Heart right ventricle (tissue), 16 donors: ENCODE results near the gene ZG16B. TPM values are rescaled to one million over a fixed set of nuclear protein-coding genes. Genes with fewer than 3 reads are reported as not detected.

ENCODE experiments used
- ATAC-seq, 8 donors: fragments of 200-7000 bp; cut with Tn5 transposase; one replicate each; pipeline ENCODE4 v1.9.1; 2020; ENCODE audit warnings: mild to moderate bottlenecking in 8 of 8, moderate library complexity in 8 of 8, moderate number of reproducible peaks in 1 of 8
- DNase-seq, 2 donors: peaks; one replicate each; pipeline ENCODE4 v3.0.0-alpha.2; 2020
- H3K27ac ChIP-seq, 10 donors: fragments of 200-600 bp; sonication (generic) in 2 of 10; one replicate each; pipeline versions ENCODE4 v1.5.0 to v1.8.0; 2020 to 2022; ENCODE audit warnings: mild to moderate bottlenecking in 3 of 10
- H3K27me3 ChIP-seq, 7 donors: fragments of 200-600 bp; one replicate each; pipeline ENCODE4 v1.8.0; 2021 to 2022; ENCODE audit warnings: mild to moderate bottlenecking in 2 of 7
- H3K36me3 ChIP-seq, 9 donors: fragments of 200-600 bp; sonication (generic) in 1 of 9; one replicate each; pipeline versions ENCODE4 v1.5.0 to v1.8.0; 2020 to 2022; ENCODE audit warnings: mild to moderate bottlenecking in 2 of 9
- H3K4me1 ChIP-seq, 9 donors: fragments of 200-600 bp; sonication (generic) in 1 of 9; one replicate each; pipeline versions ENCODE4 v1.5.0 to v1.8.0; 2020 to 2022; ENCODE audit warnings: mild to moderate bottlenecking in 4 of 9
- H3K4me3 ChIP-seq, 10 donors: fragments of 200-600 bp; sonication (generic) in 2 of 10; one replicate each; pipeline versions ENCODE4 v1.5.0 to v1.8.0; 2020 to 2022; ENCODE audit warnings: mild to moderate bottlenecking in 7 of 10, moderate library complexity in 2 of 10
- H3K9me3 ChIP-seq, 11 donors: fragments of 200-600 bp in 10 of 11; sonication (generic) in 2 of 11; one replicate each; pipeline versions ENCODE4 v1.5.0 to v1.8.0; 2013 to 2022; ENCODE audit warnings: mild to moderate bottlenecking in 2 of 11, control low read depth in 1 of 11, moderate library complexity in 1 of 11
- WGBS, 2 donors: extraction: QIAGEN DNeasy Blood & Tissue Kit; methylation state at CpG; one replicate each; pipeline ENCODE4 v1.1.7; 2013; ENCODE audit warnings: inconsistent platforms in 1 of 2; 5-methylcytosine and 5-hydroxymethylcytosine counted together
- intact Hi-C, 10 donors: fragments of 100-400 bp; cut with DNase I; formaldehyde crosslinking; loops; one replicate each; pipeline versions ENCODE4 v1.11.1 to v1.14.2; 2022
- polyA plus RNA-seq, 2 donors: library from polyadenylated mRNA; stranded (reverse); fragments of 200-250 nt; gene quantifications; one replicate each; pipeline ENCODE4 v1.2.3, GENCODE V29; 2013
- total RNA-seq, 10 donors: library from RNA; stranded (reverse); fragmentation: NEBNext Ultra II Directional in 3 of 10; extraction: Animal tissue kit (Norgen Biotek cat#: 25700) in 3 of 10; gene quantifications; one replicate each; pipeline versions ENCODE4 v1.2.1 to v1.2.4, GENCODE V29; 2021 to 2023
- TF ChIP-seq, protein P1 (sequence below), 9 donors: fragments of 200-600 bp; sonication (generic) in 2 of 9; IDR thresholded peaks; one replicate each; pipeline versions ENCODE4 v1.5.0 to v1.8.0; 2021 to 2022; ENCODE audit warnings: antibody characterized with exemption in 9 of 9, mild to moderate bottlenecking in 5 of 9, moderate library complexity in 1 of 9
- donor health status: Arrhythmogenic right ventricular cardiomyopathy.
- donor health status: ischemic (EF 13 %, LVEDD 7.1; RV severe dilation, severe dysfunction).
- donor health status: healthy with polysubstance abuse.
- donor health status: DM: no; HTN: yes; CAD: no.
- donor health status: DM: no; HTN: no; CAD: no.
- donor health status: ischemic (EF 25% LVEDD 6.9; RV normal size, moderate dysfunction).
- donor health status: ischemic (EF 25% LVEDD 5.7; RV mildly dilated, moderate dysfunction).
- donor health status: healthy.
- donor health status: DM: yes; HTN: yes; CAD: no.
- donor health status: Ischemic cardiomyopathy.
- donor health status: ischemic (EF 35%, LVEDD 5.7; RV mildly dilated, moderate dysfunction).
- donor health status: nonischemic (EF 11% LVEDD 7.7; RV severe dilation, severe dysfunction).
- donor health status: DM: yes; HTN: yes; CAD: no.
- donor health status: PGD.
- donor health status: ischemic (EF 29% LVEDD 5.4; RV normal size, mild dysfunction).
- donor health status: nonischemic (EF 23%, LVEDD 6.1; RV moderate dilation, normal function).

Gene ZG16B
- total and polyA plus RNA-seq, 12 donors, result 0.07 to 0.88 (median 0.44) TPM; not detected in 9

DNA sequence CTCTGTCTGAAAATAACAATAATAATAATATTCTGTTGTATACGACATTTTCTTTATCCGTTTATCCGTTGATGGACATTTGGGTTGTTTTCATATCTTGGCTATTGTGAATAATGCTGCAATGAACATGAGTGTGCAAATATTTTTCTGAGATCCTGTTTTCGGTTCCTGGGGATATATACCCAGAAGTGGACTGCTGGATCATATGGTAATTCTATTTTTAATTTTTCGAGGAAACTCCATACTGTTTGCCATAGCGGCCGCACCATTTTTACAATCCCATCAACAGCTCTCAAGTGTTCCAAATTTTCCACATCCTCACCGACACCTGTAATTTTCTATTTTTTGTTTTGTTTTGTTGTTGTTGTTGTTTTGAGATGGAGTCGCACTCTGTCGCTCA lies 37.2 kb upstream of the ZG16B start:
- 85 to 90% methylated on average over 10 of the region's 10 CpGs for WGBS, 2 donors
- peak overlapping the region in 1 of 10 donors; percentile 17 for H3K27ac ChIP-seq
- intact Hi-C loops, result no loop called here
- no peak overlapping the region for H3K4me3 ChIP-seq
- peaks cover 0 to 32% (median 0%) of the 10 kb centered on the region in 9 donors for H3K4me1 ChIP-seq
- H3K27me3 ChIP-seq, result peaks cover 0 to 63% (median 47%) of the 10 kb centered on the region in 7 donors
- no peaks in the 10 kb centered on the region for H3K9me3 ChIP-seq
- DNase-seq, result no peak
- TF ChIP-seq, protein P1, sequence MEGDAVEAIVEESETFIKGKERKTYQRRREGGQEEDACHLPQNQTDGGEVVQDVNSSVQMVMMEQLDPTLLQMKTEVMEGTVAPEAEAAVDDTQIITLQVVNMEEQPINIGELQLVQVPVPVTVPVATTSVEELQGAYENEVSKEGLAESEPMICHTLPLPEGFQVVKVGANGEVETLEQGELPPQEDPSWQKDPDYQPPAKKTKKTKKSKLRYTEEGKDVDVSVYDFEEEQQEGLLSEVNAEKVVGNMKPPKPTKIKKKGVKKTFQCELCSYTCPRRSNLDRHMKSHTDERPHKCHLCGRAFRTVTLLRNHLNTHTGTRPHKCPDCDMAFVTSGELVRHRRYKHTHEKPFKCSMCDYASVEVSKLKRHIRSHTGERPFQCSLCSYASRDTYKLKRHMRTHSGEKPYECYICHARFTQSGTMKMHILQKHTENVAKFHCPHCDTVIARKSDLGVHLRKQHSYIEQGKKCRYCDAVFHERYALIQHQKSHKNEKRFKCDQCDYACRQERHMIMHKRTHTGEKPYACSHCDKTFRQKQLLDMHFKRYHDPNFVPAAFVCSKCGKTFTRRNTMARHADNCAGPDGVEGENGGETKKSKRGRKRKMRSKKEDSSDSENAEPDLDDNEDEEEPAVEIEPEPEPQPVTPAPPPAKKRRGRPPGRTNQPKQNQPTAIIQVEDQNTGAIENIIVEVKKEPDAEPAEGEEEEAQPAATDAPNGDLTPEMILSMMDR (IDR thresholded peaks at IDR 0.05), result no peak
- ATAC-seq, result no peak
- no peaks in the 10 kb centered on the region for H3K36me3 ChIP-seq

DNA sequence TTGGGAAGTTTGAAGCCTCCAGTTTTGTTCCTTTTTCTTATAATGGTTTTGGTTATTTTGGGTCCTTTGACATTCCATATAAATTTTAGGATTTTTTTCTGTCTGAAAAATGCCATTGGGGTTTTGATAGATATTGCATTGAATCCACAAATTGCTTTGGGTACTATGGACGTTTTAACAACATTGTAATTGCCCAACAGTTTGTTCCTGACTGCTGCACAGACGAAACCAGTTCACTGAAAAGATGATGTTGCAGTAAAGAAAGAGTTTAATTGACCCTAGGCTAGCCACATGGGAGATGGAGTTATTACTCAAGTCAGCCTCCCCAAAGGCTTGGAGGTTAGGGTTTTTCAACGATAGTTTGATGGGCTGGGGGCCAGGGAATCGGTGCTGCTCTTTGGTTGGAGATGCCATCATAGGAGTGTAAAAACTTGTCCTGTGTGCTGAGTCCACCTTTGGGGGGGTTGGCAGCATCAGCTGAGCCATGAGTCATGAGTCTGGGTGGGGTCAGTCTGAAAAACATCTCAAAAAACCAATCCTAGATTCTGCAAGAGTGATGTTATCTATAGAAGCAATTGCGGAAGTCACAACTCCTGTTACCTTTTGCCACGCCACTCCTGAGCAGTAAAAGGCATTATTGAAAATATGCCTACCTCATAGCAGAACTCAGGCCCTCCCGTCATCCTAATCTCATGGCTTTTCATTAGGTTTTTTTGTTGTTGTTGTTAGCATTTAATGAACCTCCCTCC lies 34.5 kb upstream of the ZG16B start:
- peaks cover 0 to 58% (median 35%) of the 10 kb centered on the region in 7 donors for H3K27me3 ChIP-seq
- ATAC-seq, result no peak
- 64 to 70% methylated on average over 7 of the region's 7 CpGs for WGBS, 2 donors

DNA sequence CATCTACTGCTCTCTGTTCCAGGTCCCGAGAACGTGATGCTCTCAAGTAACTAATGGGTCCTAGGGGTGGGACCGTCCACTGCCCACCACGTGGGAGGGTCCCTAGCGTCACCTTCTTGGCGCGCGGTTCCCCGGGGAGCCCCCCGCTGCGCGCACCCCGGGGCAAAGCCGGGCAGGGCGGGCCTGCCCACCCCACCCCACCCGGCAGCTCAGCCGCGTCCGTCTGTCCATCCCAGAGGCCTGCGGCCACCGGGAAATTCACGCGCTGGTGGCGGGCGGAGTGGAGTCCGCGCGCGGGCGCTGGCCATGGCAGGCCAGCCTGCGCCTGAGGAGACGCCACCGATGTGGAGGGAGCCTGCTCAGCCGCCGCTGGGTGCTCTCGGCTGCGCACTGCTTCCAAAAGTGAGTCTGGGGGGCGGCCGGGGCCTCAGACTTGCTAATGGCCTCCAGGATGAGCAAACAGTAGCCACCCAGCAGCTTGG lies 31.3 kb upstream of the ZG16B start:
- 75 to 84% methylated on average over 35 to 39 of the region's 39 CpGs for WGBS, 2 donors
- DNase-seq (no peak), ATAC-seq (no peak)
- TF ChIP-seq, protein P1 (IDR thresholded peaks at IDR 0.05), result no peak
- H3K4me1 ChIP-seq, result peaks cover 0 to 17% (median 0%) of the 10 kb centered on the region in 9 donors
- H3K27ac ChIP-seq, result no peak overlapping the region
- H3K27me3 ChIP-seq, result peaks cover 0 to 36% (median 21%) of the 10 kb centered on the region in 7 donors
- H3K9me3 ChIP-seq, result peaks cover 0 to 11% (median 6%) of the 10 kb centered on the region in 11 donors
- no peak overlapping the region for H3K4me3 ChIP-seq
- no peaks in the 10 kb centered on the region for H3K36me3 ChIP-seq
- intact Hi-C loops, result no loop called here

More for the DNA sequence above, 34.5 kb upstream of the ZG16B start:
- DNase-seq, result no peak
- TF ChIP-seq, protein P1 (IDR thresholded peaks at IDR 0.05), result no peak
- Histone ChIP-seq H3K4me1 (peaks cover 0 to 32% (median 0%) of the 10 kb centered on the region in 9 donors), H3K9me3 (no peaks in the 10 kb centered on the region), H3K4me3 (no peak overlapping the region), H3K36me3 (no peaks in the 10 kb centered on the region), H3K27ac (peak overlapping the region in 1 of 10 donors; percentile 34)
- intact Hi-C loops, result no loop called here

DNA sequence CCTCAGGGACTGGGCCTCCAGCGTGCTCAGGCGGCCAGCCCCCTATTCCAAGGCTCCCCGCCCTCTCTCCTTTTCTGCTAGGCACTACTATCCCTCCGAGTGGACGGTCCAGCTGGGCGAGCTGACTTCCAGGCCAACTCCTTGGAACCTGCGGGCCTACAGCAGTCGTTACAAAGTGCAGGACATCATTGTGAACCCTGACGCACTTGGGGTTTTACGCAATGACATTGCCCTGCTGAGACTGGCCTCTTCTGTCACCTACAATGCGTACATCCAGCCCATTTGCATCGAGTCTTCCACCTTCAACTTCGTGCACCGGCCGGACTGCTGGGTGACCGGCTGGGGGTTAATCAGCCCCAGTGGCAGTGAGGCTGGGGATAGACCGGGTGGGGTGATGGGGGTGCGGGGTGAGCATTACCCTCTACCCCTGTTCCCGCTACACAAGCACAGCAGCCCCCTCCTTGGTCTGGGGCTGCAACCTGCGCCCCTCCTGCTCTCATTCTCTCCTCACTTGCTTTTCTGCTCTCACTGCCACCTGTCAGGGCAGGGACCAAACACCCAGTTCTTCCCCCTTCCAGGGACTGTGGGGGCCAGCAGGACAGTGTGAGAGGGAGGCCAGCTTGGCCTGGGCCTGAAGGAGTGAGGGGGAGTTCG lies 30.8 kb upstream of the ZG16B start:
- intact Hi-C loops, result no loop called here
- ATAC-seq (peak in 1 of 8 donors; percentile 15), DNase-seq (no peak)
- TF ChIP-seq, protein P1 (IDR thresholded peaks at IDR 0.05), result no peak
- Histone ChIP-seq H3K36me3 (no peaks in the 10 kb centered on the region), H3K9me3 (peaks cover 0 to 17% (median 12%) of the 10 kb centered on the region in 11 donors), H3K4me1 (peaks cover 0 to 13% (median 0%) of the 10 kb centered on the region in 9 donors), H3K27ac (no peak overlapping the region), H3K27me3 (peaks cover 0 to 36% (median 21%) of the 10 kb centered on the region in 7 donors), H3K4me3 (no peak overlapping the region)
- 85 to 86% methylated on average over 21 of the region's 21 CpGs for WGBS, 2 donors
